ENCODE measurements around the gene AKR1C4.

AKR1C4 gene

DNA sequence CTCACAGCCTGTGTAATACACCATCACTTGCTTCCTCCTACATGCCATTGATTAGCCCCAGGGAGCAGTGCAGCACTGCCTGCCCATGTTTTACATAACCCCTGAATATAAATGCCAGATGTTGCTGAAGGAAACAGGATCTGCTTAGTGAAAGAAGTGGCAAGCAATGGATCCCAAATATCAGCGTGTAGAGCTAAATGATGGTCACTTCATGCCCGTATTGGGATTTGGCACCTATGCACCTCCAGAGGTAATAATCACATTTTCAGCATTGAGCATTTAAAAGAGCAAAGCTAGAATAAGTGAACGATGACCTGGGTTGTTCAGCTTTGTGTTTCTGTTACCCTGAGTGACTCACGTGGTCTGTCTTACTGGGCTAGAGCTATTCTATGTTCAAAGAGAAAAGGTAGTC lies at the start of gene AKR1C4:
Gene AKR1C4, plus strand, starts transcription at position 136 of the 412 bp plus-strand sequence. Its CDS starts 31 bp downstream, at position 167.
- H3K36me3 ChIP-seq (ENCODE audit: control insufficient read depth in 2 of 2, insufficient read depth in 2 of 2, low read length in 2 of 2) = no peaks in the 10 kb centered on the region
- no peaks in the 10 kb centered on the region for H3K27me3 ChIP-seq (ENCODE audit: control insufficient read depth in 1 of 2, insufficient read depth in 2 of 2, low read length in 2 of 2)
- no peaks in the 10 kb centered on the region for H3K4me1 ChIP-seq (ENCODE audit: control insufficient read depth, insufficient read depth, low read length)
- H3K27ac ChIP-seq (ENCODE audit: low read length) = no peak within 1 kb of the TSS
- H3K9me3 ChIP-seq (ENCODE audit: control insufficient read depth in 2 of 2, low read length in 2 of 2) = no peaks in the 10 kb centered on the region
- H3K9ac ChIP-seq (ENCODE audit: low read length in 2 of 2) = no peak within 1 kb of the TSS
- H3K4me3 ChIP-seq (ENCODE audit: low read length in 2 of 2) = no peak within 1 kb of the TSS

GRCh38 chr10:5146920-5147254 lies 49.8 kb upstream of the AKR1C4 start:
- H3K4me3 ChIP-seq (ENCODE audit: low read length in 2 of 2) = no peak overlapping the region
- no peak overlapping the region for H3K9ac ChIP-seq (ENCODE audit: low read length in 2 of 2)

GRCh38 chr10:5147255-5147980 lies 49.2 kb upstream of the AKR1C4 start:
- no peak overlapping the region for H3K27ac ChIP-seq (ENCODE audit: low read length)

More at GRCh38 chr10:5146920-5147254, 49.8 kb upstream of the AKR1C4 start:
- no peaks in the 10 kb centered on the region for H3K9me3 ChIP-seq (ENCODE audit: control insufficient read depth in 2 of 2, low read length in 2 of 2)
- no peaks in the 10 kb centered on the region for H3K4me1 ChIP-seq (ENCODE audit: control insufficient read depth, insufficient read depth, low read length)
- H3K36me3 ChIP-seq (ENCODE audit: control insufficient read depth in 2 of 2, insufficient read depth in 2 of 2, low read length in 2 of 2) = no peaks in the 10 kb centered on the region
- no peaks in the 10 kb centered on the region for H3K27me3 ChIP-seq (ENCODE audit: control insufficient read depth in 1 of 2, insufficient read depth in 2 of 2, low read length in 2 of 2)
- no peak overlapping the region for H3K27ac ChIP-seq (ENCODE audit: low read length)

DNA sequence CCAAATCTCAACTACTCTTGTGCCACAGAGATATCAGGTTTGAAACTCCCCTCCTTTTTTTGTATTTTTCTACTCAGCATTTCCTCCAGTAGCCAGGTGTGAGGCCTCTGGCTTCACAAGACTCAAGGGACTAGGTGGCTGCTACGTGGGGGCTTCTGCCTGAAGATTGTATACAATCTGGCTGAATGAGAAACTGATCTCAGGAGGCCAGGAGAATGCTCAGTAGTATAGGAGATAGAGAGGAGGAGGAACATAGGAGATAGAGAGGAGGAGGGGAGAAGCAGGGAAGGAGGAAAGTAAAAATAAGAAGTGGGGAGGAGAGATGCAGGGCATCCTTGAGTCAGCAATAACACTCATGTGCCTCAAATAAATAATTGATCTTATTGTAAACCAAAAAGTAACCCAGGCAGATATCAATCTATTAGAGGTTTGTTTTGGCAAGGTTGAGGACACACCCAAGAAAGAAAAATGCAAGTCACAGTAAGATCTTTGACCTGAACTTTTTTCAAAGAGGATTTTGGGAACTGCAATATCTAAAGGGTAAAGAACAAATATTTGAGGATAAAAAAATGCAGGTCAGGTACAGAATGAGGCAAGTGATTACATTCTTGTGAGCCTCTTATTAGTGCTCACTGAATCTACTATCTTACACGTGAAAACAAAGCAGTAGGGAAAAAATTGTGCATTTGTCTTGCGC lies 48.5 kb upstream of the AKR1C4 start:
- H3K27me3 ChIP-seq (ENCODE audit: control insufficient read depth in 1 of 2, insufficient read depth in 2 of 2, low read length in 2 of 2) = no peaks in the 10 kb centered on the region
- no peak overlapping the region for H3K27ac ChIP-seq (ENCODE audit: low read length)
- H3K4me3 ChIP-seq (ENCODE audit: low read length in 2 of 2) = no peak overlapping the region
- no peaks in the 10 kb centered on the region for H3K4me1 ChIP-seq (ENCODE audit: control insufficient read depth, insufficient read depth, low read length)
- H3K9me3 ChIP-seq (ENCODE audit: control insufficient read depth in 2 of 2, low read length in 2 of 2) = no peaks in the 10 kb centered on the region
- no peak overlapping the region for H3K9ac ChIP-seq (ENCODE audit: low read length in 2 of 2)
- no peaks in the 10 kb centered on the region for H3K36me3 ChIP-seq (ENCODE audit: control insufficient read depth in 2 of 2, insufficient read depth in 2 of 2, low read length in 2 of 2)

More at GRCh38 chr10:5147255-5147980, 49.2 kb upstream of the AKR1C4 start:
- Histone ChIP-seq H3K36me3 (ENCODE audit: control insufficient read depth in 2 of 2, insufficient read depth in 2 of 2, low read length in 2 of 2) (no peaks in the 10 kb centered on the region), H3K27me3 (ENCODE audit: control insufficient read depth in 1 of 2, insufficient read depth in 2 of 2, low read length in 2 of 2) (no peaks in the 10 kb centered on the region), H3K9me3 (ENCODE audit: control insufficient read depth in 2 of 2, low read length in 2 of 2) (no peaks in the 10 kb centered on the region), H3K4me1 (ENCODE audit: control insufficient read depth, insufficient read depth, low read length) (no peaks in the 10 kb centered on the region), H3K9ac (ENCODE audit: low read length in 2 of 2) (no peak overlapping the region), H3K4me3 (ENCODE audit: low read length in 2 of 2) (no peak overlapping the region)

- no peaks in the 10 kb centered on the region for H3K27me3 ChIP-seq (ENCODE audit: control insufficient read depth in 1 of 2, insufficient read depth in 2 of 2, low read length in 2 of 2)
- H3K9ac ChIP-seq (ENCODE audit: low read length in 2 of 2) = no peak overlapping the region
- H3K27ac ChIP-seq (ENCODE audit: low read length) = no peak overlapping the region
- no peaks in the 10 kb centered on the region for H3K9me3 ChIP-seq (ENCODE audit: control insufficient read depth in 2 of 2, low read length in 2 of 2)
- no peaks in the 10 kb centered on the region for H3K4me1 ChIP-seq (ENCODE audit: control insufficient read depth, insufficient read depth, low read length)
- no peak overlapping the region for H3K4me3 ChIP-seq (ENCODE audit: low read length in 2 of 2)
- H3K36me3 ChIP-seq (ENCODE audit: control insufficient read depth in 2 of 2, insufficient read depth in 2 of 2, low read length in 2 of 2) = no peaks in the 10 kb centered on the region
Observed at GRCh38 chr10:5148678-5149032, 48.0 kb upstream of the AKR1C4 start.

- Histone ChIP-seq H3K27me3 (ENCODE audit: control insufficient read depth in 1 of 2, insufficient read depth in 2 of 2, low read length in 2 of 2) (no peaks in the 10 kb centered on the region), H3K9ac (ENCODE audit: low read length in 2 of 2) (no peak overlapping the region), H3K27ac (ENCODE audit: low read length) (no peak overlapping the region), H3K36me3 (ENCODE audit: control insufficient read depth in 2 of 2, insufficient read depth in 2 of 2, low read length in 2 of 2) (no peaks in the 10 kb centered on the region), H3K9me3 (ENCODE audit: control insufficient read depth in 2 of 2, low read length in 2 of 2) (no peaks in the 10 kb centered on the region), H3K4me1 (ENCODE audit: control insufficient read depth, insufficient read depth, low read length) (no peaks in the 10 kb centered on the region), H3K4me3 (ENCODE audit: low read length in 2 of 2) (no peak overlapping the region)
Observed at GRCh38 chr10:5151076-5151475, 45.6 kb upstream of the AKR1C4 start.

GRCh38 chr10:5155951-5156350 lies 40.7 kb upstream of the AKR1C4 start:
- Histone ChIP-seq H3K36me3 (ENCODE audit: control insufficient read depth in 2 of 2, insufficient read depth in 2 of 2, low read length in 2 of 2) (no peaks in the 10 kb centered on the region), H3K27me3 (ENCODE audit: control insufficient read depth in 1 of 2, insufficient read depth in 2 of 2, low read length in 2 of 2) (no peaks in the 10 kb centered on the region), H3K9ac (ENCODE audit: low read length in 2 of 2) (no peak overlapping the region), H3K27ac (ENCODE audit: low read length) (no peak overlapping the region), H3K4me3 (ENCODE audit: low read length in 2 of 2) (no peak overlapping the region), H3K4me1 (ENCODE audit: control insufficient read depth, insufficient read depth, low read length) (no peaks in the 10 kb centered on the region), H3K9me3 (ENCODE audit: control insufficient read depth in 2 of 2, low read length in 2 of 2) (no peaks in the 10 kb centered on the region)

- H3K4me3 ChIP-seq (ENCODE audit: low read length in 2 of 2) = no peak overlapping the region
- no peaks in the 10 kb centered on the region for H3K36me3 ChIP-seq (ENCODE audit: control insufficient read depth in 2 of 2, insufficient read depth in 2 of 2, low read length in 2 of 2)
- H3K27me3 ChIP-seq (ENCODE audit: control insufficient read depth in 1 of 2, insufficient read depth in 2 of 2, low read length in 2 of 2) = no peaks in the 10 kb centered on the region
- no peak overlapping the region for H3K9ac ChIP-seq (ENCODE audit: low read length in 2 of 2)
- no peak overlapping the region for H3K27ac ChIP-seq (ENCODE audit: low read length)
- no peaks in the 10 kb centered on the region for H3K4me1 ChIP-seq (ENCODE audit: control insufficient read depth, insufficient read depth, low read length)
- peaks cover 0 to 2% of the 10 kb centered on the region in 2 donors for H3K9me3 ChIP-seq (ENCODE audit: control insufficient read depth in 2 of 2, low read length in 2 of 2)
Observed at GRCh38 chr10:5157501-5157900, 39.1 kb upstream of the AKR1C4 start.

DNA sequence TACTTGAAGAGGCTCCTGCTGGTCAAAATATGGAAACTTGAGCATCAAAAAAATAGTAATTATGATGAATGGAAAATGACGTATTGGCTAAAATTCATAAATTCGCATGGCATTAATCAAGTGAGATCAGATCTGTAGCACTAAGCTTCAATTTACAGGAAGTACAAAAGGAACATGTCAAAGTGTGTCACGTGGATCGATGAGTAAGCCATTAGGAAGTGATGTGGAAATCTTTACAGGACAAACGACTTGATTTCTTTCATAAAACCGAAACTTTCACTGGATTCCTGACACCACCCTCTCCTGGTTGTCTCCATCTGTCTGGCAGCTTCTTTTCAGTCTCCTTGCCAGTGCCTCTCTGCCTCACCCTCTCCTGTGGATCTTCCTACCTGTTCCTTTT lies 37.5 kb upstream of the AKR1C4 start:
- Histone ChIP-seq H3K27ac (ENCODE audit: low read length) (no peak overlapping the region), H3K27me3 (ENCODE audit: control insufficient read depth in 1 of 2, insufficient read depth in 2 of 2, low read length in 2 of 2) (no peaks in the 10 kb centered on the region), H3K4me1 (ENCODE audit: control insufficient read depth, insufficient read depth, low read length) (no peaks in the 10 kb centered on the region), H3K4me3 (ENCODE audit: low read length in 2 of 2) (no peak overlapping the region), H3K36me3 (ENCODE audit: control insufficient read depth in 2 of 2, insufficient read depth in 2 of 2, low read length in 2 of 2) (no peaks in the 10 kb centered on the region), H3K9ac (ENCODE audit: low read length in 2 of 2) (no peak overlapping the region), H3K9me3 (ENCODE audit: control insufficient read depth in 2 of 2, low read length in 2 of 2) (peaks cover 2% of the 10 kb centered on the region in 2 donors)

GRCh38 chr10:5163487-5163886 lies 33.1 kb upstream of the AKR1C4 start:
- Histone ChIP-seq H3K4me1 (ENCODE audit: control insufficient read depth, insufficient read depth, low read length) (no peaks in the 10 kb centered on the region), H3K9me3 (ENCODE audit: control insufficient read depth in 2 of 2, low read length in 2 of 2) (peaks cover 15 to 24% of the 10 kb centered on the region in 2 donors), H3K27ac (ENCODE audit: low read length) (no peak overlapping the region), H3K36me3 (ENCODE audit: control insufficient read depth in 2 of 2, insufficient read depth in 2 of 2, low read length in 2 of 2) (no peaks in the 10 kb centered on the region), H3K27me3 (ENCODE audit: control insufficient read depth in 1 of 2, insufficient read depth in 2 of 2, low read length in 2 of 2) (no peaks in the 10 kb centered on the region), H3K9ac (ENCODE audit: low read length in 2 of 2) (no peak overlapping the region), H3K4me3 (ENCODE audit: low read length in 2 of 2) (no peak overlapping the region)

DNA sequence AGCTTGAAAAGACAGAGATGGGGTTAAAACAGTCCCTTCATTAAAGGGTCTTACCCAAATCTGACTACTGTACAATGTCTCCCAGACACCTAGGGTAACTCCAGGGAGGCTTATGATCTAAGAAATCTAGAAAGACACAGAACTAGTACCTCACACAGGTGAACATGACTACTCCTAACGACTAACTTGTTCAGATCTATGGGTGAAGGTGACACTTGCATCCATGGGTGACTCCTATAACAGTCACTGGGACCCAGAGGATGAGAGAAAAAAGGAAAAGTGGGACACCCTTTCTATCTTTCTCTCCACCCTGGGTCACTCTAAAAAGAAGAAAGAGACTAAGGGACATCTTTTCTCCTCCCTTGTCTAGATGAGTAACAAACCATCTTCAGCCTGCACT lies 30.9 kb upstream of the AKR1C4 start:
- Histone ChIP-seq H3K4me1 (ENCODE audit: control insufficient read depth, insufficient read depth, low read length) (no peaks in the 10 kb centered on the region), H3K27me3 (ENCODE audit: control insufficient read depth in 1 of 2, insufficient read depth in 2 of 2, low read length in 2 of 2) (no peaks in the 10 kb centered on the region), H3K4me3 (ENCODE audit: low read length in 2 of 2) (peak overlapping the region in 1 of 2 donors; percentile 16), H3K36me3 (ENCODE audit: control insufficient read depth in 2 of 2, insufficient read depth in 2 of 2, low read length in 2 of 2) (no peaks in the 10 kb centered on the region), H3K9ac (ENCODE audit: low read length in 2 of 2) (no peak overlapping the region), H3K9me3 (ENCODE audit: control insufficient read depth in 2 of 2, low read length in 2 of 2) (peaks cover 15 to 24% of the 10 kb centered on the region in 2 donors), H3K27ac (ENCODE audit: low read length) (no peak overlapping the region)

Measured in stomach smooth muscle (tissue), 2 donors.